Effector CD4-positive, alpha-beta T cell (primary cell): Measurements from ENCODE around the gene GLRA2. TPM values are rescaled to one million over a fixed set of nuclear protein-coding genes. Genes with fewer than 3 reads are reported as not detected.

ENCODE experiments used
- DNase-seq: peaks from one replicate; pipeline ENCODE4 v3.0.0-alpha.2; 2020
- total RNA-seq: gene quantifications from one replicate; lab custom pipeline; 2026; lab: John Stamatoyannopoulos, UW

Gene GLRA2
- total RNA-seq = not detected

DNA sequence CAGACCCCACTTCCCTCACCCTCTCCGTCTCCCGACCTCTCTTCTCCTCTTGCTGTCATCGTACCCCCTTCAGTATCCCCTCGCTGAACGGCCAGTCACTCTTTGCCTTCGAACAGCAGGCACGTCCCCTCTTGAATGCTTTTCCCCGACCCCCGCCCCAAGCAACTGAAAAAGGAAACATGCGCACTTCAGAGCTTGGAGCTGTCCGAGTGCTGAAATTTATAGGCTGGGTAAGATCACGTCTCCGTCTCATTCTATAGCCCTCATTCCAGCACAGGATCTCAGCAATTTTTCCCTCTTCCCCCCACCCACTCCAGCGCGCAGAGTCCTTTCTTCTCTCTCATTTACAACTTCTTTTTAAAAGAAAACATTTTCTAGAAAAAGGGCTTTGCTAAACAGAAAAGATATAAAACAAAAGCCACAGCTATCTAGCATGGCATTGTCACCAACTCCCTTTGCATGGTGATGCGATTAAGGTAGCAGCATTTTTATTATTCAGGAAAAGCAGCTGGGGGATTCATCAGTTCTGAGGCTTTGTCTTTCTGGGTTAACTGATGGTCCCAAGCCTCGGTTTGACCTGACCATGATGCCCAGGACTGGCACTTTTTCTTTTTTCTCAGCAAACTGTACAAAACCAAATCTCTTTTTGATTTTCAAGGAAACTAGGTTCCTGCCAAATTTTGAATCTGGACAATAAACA, at the start of gene GLRA2:
Gene GLRA2 (plus strand): TSS at position 247 of the 700 bp plus-strand sequence. CDS start 522 bp downstream, outside the sequence.
- DNase-seq = no peak

GRCh38 chrX:14489437-14489836, 39.9 kb upstream of the GLRA2 start:
- DNase-seq = no peak

GRCh38 chrX:14491689-14492088, 37.6 kb upstream of the GLRA2 start:
- no peak for DNase-seq

GRCh38 chrX:14496674-14497073, 32.7 kb upstream of the GLRA2 start:
- no peak for DNase-seq

DNA sequence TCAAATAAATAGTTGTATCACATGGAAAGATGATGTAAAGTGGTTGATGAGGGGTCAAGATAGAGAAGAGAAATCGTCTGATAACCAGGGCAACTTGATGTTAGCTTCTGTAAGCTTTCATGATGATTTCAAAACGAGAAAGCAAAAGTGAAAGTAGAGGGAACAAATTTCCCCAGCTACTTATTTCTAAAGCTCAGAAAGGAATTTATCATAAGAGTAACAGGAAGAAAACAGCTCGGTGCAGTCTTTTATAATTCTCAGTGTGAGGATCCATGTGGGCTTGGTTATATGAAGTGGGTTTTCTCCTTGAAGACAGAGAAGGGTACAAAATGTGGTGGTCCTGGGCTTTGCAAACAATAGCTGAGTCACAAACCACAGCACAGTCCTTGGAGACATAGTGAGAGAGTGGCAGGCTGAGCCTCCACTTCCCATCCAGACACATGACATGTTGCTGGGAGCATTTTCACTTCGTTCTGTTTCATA, 32.1 kb upstream of the GLRA2 start:
- no peak for DNase-seq

GRCh38 chrX:14501327-14501726, 28.0 kb upstream of the GLRA2 start:
- DNase-seq = no peak

GRCh38 chrX:14504960-14505538, 24.3 kb upstream of the GLRA2 start:
- no peak for DNase-seq

GRCh38 chrX:14505648-14506047, 23.7 kb upstream of the GLRA2 start:
- no peak for DNase-seq

- DNase-seq = no peak
Measured at GRCh38 chrX:14506866-14507265, 22.5 kb upstream of the GLRA2 start.

GRCh38 chrX:14508025-14508690, 21.2 kb upstream of the GLRA2 start:
- DNase-seq = no peak

DNA sequence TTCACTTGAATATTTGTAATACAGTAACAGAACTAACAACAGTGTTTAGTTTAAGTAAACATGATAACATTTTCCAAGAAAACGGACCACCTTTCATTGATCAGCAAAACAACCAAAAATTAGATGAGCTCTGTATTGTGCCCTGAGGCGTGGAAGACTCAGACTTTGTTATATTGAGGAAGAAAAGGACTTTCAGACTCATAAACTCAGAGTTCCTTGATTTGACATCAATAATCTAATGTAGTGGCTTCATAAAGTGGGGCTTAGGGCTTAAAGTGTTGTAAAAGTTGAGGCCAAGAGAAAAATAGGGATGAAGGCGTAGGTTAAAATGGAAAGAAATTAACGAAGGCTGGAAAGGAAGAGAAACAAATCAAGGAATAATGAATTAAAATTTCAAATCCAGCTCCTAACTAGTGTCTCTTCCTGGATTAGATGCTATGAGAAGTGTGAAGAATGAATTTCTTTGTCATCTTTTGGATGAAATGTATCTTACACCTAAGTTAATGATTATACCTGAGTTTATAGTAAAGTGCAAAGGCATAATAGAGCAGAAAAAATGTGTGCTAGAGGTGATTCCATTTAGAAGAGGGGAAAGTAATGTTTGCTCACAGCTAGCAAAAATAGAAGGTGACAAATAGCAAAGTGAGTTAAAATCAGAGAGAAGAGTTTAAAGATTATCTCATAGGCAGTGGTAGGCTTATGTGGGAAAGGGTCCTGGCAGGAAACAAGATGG, 19.8 kb upstream of the GLRA2 start:
- DNase-seq = no peak

DNA sequence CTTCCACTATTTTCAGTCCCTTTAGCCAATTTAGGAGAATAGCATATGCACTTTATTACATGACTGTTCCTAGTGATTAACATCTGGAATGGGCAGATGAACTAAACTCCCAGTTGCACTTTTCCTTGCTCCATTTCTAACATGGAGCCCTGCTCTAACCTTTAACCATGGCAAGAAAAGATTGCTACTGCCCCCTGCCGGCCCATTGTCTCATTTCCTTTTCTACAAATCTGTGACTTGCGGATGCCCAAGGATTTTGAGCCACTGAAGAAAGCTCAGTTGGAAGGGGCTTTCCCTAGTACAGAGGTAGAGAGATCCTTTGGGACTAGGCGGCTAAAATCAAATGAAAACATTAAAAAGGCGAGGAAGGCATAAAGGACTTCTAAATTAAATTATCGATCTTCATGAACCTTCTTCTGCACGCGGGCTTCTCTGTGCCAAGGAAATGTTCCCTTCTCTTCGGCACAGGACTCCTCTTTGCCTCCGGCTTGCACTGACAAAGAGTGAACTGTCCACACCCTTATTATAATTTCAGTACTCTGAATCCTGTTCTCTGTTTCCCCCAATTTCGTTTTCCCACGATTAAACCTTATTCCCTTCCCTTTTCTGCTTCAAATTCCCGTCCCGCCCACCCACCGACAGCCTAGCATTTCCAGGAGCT, 577 bp upstream of the GLRA2 start:
- peak; percentile 12 for DNase-seq

- DNase-seq = no peak
Measured at GRCh38 chrX:14533867-14534266, 4.5 kb downstream of the GLRA2 start.

DNA sequence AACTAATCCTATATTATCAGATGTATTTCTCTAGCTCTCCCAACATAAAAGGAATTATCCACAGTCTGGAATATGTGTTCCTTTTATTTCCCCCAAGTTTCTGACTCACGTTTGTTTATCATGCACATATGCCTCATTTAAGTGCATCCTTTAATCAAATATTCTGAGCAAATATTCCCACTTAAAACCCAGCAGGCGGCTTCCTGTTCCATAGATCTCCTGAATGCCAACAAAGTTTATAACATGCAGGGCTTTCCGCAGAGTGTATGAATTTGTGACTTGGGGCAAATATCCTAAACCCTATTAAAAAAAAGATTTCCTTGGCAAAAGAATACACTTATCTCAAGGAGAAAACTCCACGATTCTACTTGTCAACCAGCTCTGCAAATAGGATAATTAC, 16.9 kb downstream of the GLRA2 start:
- no peak for DNase-seq

DNA sequence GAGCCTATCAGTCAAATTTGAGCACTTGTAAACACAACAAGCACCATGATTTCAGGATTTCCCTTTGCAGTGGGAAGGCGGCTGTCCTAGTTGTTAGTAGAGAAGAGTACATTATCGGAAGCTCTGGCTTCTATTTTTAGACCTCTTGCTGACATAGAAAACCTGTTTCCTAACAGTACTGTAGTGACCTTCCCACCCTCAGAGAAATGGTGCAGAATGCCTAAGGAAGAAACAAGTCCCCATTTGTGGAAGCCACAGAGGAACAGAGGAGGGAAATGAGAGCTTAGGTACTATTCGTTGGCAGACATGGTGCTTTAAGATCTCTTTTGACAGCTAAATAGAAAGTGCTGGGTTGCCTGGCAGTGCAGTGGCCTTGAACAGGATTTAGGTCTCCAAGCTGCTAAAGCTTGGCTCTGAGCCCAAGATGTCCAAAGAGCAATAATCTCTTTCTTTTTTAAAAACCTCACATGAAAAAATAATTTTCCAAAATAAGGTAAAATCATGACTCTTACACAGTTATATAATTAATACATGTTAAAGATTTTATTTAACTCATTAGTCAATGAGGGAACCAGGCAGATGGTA, 24.9 kb downstream of the GLRA2 start:
- no peak for DNase-seq

DNA sequence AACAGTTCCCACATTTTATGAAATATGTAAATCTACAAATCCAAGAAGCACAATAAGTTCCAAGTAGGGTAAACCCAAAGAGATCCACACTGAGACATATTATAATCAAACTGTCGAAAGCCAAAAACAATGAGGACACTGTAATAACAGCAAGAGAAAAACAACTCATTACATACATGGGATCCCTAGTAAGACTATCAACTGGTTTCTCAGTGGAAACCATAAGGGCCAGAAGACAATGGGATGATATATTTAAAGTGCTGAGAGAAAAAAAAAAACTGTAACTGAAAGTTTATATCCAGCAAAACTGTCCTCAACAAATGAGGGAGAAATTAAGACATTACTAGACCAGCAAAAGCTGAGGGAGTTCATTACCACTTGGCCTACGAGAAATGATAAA, 34.7 kb downstream of the GLRA2 start:
- DNase-seq = no peak

GRCh38 chrX:14573161-14573560, 43.8 kb downstream of the GLRA2 start:
- DNase-seq = no peak

DNA sequence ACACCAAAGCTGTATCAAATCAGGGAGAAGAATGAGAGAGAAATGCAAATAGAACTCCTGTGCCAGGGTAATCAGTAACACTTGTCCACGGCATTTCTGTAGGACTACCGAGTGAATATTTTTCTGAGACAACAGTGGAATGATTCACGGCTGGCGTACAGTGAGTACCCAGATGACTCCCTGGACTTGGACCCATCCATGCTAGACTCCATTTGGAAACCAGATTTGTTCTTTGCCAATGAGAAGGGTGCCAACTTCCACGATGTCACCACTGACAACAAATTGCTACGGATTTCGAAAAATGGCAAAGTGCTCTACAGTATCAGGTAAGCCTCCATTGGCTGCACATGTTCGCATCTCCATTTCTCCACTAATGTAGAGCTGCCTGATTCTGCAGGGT, 51.7 kb downstream of the GLRA2 start:
- DNase-seq = no peak

DNA sequence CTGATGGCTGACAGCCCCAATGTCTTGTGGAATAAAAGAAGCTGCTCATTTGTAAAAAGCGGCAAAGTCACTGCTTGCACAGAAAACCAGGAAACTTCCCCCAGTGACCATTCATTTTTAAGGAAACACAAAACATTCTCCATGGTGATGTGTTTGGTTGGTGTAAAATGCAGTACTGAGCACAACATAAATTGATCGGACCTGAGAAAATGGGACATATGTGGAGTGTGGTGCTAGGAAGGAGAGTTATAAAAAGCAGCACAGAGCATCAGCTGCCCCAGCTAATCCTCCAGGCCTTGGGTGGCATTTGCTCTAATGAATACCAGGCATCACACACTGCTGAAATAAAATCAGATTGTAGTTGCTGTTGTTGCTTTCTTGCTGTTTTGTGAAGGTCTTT, 55.2 kb downstream of the GLRA2 start:
- DNase-seq = no peak

DNA sequence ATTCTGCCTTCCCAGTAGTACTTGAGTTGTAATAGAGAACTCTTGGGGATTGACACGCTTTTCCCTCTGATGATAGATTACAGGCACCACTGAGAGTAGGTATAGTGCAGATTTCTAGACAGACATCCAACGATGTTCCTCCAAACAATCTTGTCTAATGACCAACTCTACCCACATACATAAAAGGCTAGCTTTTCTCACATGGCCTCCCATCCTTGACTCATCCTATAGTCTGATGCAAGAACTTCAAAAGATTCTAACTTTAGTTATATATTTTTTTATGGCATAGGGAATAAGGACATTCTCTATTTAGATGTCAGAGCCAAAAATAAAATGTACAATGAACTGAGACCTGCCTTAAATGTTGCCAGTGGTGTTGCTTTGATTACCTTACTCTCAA, 60.9 kb downstream of the GLRA2 start:
- no peak for DNase-seq

DNA sequence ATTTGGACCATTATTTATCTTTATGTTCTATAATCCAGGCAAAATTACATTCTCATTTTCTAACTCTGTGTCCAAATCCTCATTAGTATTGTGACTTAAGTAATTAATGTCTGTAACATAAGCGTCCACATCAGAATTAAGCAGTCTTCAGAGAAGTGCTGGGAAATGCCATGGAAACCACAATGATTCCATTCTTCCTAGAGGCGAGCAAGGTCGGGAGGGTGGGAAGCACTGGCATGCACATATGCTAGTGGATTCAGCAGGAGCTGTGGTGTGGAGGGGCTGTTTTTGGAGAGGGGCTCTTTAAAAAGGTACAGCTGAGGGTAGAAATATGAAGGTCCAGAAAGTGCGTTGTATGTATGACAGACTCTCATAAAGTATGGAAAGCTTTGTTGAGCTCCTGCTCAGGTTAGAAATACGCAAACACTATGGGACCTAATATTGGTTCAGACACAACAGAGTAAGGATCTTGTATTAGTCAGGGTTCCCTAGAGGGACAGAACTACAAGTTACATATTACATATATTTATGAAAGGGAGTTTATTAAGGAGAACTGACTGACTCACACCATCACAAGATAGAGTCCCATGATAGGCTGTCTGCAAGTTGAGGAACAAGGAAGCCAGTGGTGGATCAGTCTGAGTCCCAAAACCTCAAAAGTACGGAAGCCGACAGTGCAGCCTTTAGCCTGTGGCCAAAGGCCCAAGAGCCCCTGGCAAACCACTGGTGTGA, 61.5 kb downstream of the GLRA2 start:
- DNase-seq = no peak

- DNase-seq = no peak
Measured at GRCh38 chrX:14591976-14592375, 62.6 kb downstream of the GLRA2 start.
